ENCODE data around the gene CCDC82.

Gene CCDC82

DNA sequence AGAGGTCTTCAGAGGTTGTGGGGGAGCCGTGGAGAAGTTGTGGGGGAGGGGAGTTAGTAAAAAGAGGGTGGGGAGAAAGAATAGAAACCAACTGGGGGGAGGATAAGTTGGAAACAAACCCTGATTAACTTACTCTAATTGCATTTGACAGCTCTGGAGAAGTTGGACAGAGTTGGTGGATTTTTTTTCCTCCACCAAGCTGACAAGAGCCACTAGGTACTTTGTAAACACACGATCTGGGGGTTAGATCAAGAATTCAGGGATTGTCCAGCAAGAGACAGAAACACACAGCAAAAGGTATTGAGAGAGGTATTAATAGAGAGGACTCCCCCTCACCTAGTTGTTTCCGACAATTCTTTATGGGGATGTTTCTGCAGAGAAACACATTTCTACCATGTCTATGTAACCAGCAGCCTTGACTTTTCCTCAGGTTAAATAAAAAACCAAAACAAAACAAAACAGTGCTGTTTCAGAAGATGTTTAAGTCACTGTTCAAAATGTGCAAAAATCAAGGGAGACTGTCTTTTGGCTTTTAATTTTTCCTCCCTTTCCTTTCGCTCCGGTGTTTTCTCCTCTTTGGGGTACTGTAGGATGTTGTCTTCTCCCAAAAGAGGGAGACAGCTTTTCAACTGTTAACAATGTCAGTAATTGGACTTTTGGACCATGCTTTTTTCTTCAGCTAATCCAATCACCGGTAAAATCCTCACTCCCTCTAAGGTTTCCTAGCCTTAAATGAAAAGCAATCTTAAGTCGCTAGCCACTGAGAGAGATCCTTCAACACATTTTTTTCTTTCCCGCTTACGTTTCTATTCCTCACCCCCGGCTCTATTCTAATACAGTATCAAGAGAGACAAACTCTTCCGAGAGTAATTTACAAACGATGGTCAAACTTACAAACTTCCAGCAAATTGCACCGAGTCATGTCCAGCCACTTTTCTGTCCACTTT is 47.4 kb downstream of the CCDC82 start:
- peak overlapping the region; percentile 65 to 66 for H3K4me3 ChIP-seq (replicated peaks in 1 of 2; ENCODE audit: low read depth in 2 of 2, low read length in 2 of 2)
- peak in 1 of 2 donors; percentile 43 for DNase-seq (ENCODE audit: low read depth in 2 of 2)
- TF ChIP-seq, protein P1, sequence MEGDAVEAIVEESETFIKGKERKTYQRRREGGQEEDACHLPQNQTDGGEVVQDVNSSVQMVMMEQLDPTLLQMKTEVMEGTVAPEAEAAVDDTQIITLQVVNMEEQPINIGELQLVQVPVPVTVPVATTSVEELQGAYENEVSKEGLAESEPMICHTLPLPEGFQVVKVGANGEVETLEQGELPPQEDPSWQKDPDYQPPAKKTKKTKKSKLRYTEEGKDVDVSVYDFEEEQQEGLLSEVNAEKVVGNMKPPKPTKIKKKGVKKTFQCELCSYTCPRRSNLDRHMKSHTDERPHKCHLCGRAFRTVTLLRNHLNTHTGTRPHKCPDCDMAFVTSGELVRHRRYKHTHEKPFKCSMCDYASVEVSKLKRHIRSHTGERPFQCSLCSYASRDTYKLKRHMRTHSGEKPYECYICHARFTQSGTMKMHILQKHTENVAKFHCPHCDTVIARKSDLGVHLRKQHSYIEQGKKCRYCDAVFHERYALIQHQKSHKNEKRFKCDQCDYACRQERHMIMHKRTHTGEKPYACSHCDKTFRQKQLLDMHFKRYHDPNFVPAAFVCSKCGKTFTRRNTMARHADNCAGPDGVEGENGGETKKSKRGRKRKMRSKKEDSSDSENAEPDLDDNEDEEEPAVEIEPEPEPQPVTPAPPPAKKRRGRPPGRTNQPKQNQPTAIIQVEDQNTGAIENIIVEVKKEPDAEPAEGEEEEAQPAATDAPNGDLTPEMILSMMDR (IDR thresholded peaks at IDR 0.05; ENCODE audit: low read depth, low read length) = no peak

DNA sequence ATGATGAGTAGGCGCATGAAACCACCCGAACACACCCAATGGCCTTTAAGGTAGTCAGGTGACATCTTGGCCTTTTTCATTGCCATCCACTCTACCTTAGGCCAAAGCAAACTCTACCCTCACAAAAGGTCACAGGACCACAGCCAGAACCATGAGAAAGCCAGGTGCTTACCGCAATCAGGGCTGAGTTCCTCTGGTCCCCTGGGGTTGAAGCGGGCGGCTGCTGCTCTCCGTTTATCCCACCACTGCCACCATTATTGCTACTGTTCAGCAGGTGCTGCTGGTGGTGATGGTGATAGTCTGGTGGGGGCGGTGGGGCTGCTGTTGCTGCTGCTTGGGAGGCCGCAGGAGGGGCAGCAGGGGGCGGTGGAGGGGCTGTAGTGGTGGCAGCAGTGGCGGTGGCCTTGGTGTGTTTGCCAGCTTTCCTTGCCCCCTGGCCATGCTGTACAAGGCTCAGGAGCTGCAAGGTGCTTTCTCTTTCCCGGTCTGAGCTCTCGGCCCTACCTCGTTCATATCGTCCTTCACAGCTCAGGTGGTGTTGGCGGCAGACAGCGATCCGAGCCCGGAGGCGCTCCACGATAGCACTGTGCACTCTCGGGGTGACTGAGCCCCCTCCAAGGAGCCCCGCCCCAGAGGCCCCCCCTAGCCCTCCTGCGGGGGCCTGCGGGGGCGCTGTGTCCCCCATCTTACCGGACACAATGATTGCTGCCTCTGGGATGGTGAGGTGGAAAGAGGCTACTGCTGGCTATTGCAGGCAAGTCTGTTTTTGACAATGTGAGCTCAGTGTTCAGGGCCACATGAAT is 48.3 kb downstream of the CCDC82 start:
- peak overlapping the region; percentile 65 to 66 for H3K4me3 ChIP-seq (replicated peaks in 1 of 2; ENCODE audit: low read depth in 2 of 2, low read length in 2 of 2)
- DNase-seq (ENCODE audit: low read depth in 2 of 2) = peak; percentile 61 to 74
- TF ChIP-seq, protein P1 (IDR thresholded peaks at IDR 0.05; ENCODE audit: low read depth, low read length) = peak; percentile 57

DNA sequence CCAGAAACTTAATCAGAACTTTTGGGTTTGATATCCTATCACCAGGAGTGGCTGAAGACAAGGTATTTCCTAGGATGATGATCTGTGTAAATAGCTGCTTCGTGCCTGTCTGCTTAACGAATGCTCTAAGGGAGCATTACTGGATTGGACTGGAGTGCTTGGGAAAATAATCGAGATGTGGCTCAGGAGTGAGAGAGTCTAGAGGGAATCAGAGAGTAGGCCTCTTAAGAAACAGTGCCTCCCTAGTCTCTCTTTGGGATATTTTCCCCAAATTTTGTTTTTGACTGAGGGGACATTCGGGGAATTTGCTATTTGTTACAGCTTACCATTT is 49.2 kb downstream of the CCDC82 start:
- H3K4me3 ChIP-seq (replicated peaks in 1 of 2; ENCODE audit: low read depth in 2 of 2, low read length in 2 of 2) = peak overlapping the region; percentile 65 to 66
- TF ChIP-seq, protein P1 (IDR thresholded peaks at IDR 0.05; ENCODE audit: low read depth, low read length) = no peak
- DNase-seq (ENCODE audit: low read depth in 2 of 2) = peak; percentile 63 to 68

DNA sequence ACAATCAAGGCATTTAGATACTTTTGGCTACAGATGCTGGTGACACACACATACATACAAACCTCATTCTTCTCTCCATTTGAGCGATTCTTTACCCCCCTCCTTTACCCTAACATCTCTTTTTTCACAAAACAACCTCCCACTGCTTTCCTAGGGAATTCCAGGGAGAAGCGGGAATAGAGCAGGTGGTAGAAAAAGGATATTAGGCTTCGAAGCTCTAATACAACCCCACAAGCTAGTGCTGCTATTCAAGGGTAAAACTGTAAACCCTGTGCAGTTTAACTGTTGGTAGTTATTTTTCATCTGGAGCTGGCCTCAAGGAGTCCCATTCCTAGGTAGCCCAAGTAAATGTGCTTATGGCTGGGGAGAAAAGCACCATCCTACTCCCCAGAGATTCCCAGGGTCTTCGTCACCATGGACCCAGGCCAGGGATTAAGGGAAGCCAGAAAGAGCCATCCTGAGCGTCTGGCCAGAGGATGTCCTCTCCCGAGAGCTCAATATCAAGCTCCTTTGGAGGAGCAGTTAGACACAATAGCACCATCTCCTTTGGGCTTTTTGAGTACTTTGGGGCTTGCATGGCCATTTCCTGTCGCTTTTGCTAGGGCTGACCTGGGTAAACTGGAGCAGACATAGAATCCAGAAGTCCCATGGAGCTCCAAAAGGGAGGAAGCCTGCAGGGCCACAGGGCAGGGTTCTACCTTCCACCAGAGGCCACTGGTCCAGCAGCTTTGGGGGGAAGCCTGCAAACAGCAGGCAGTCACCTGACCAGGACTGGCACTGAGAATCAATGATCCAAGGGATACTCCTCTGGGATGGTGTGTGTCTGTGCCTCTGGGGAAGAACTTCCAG is 49.8 kb downstream of the CCDC82 start:
- peak overlapping the region; percentile 65 to 66 for H3K4me3 ChIP-seq (replicated peaks in 1 of 2; ENCODE audit: low read depth in 2 of 2, low read length in 2 of 2)
- DNase-seq (ENCODE audit: low read depth in 2 of 2) = peak; percentile 34 to 68
- TF ChIP-seq, protein P1 (IDR thresholded peaks at IDR 0.05; ENCODE audit: low read depth, low read length) = no peak

DNA sequence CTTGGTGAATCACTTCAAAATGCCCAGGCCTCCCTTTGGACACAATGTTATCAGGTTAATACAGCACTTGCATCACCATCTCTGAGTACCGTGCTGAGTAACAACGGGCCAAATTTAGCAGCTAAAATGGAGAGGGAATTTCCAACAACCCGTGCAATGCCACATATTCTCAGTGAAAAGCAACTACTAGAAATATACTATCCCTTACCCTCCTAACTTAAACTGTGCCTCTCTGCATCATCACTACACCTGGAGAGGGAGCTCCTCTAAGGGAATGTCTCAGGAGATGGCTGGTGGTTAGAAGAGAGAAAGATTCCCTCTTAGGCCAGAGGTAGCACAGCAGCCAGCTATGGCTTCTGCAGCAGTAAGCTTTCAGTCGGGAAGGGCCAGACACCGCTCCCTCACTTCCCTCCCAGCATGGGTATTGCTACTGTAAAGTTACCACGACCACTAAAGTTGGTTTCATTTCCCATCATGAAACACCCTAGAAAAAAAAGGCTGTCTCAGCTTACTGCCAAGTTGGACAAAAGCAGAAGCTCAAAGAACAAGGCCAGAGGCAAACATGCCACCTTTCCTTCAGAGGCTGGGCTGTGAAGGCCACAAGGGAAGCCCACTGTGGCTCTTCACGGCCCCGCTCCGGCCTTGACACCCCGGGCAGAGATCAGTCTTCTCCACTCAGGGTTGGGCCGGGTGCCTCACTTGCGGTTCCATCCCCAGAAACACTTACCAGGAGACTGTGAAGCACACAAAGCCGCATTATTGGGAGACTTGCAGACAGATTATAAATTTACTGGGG is 50.6 kb downstream of the CCDC82 start:
- peak overlapping the region; percentile 65 to 66 for H3K4me3 ChIP-seq (replicated peaks in 1 of 2; ENCODE audit: low read depth in 2 of 2, low read length in 2 of 2)
- peak; percentile 76 to 92 for DNase-seq (ENCODE audit: low read depth in 2 of 2)
- TF ChIP-seq, protein P1 (IDR thresholded peaks at IDR 0.05; ENCODE audit: low read depth, low read length) = no peak
